ENCODE measurements around the gene LRRC3.
A peak's percentile ranks its signal among the peaks of the same experiment; 100 is the strongest.

Gene LRRC3

DNA sequence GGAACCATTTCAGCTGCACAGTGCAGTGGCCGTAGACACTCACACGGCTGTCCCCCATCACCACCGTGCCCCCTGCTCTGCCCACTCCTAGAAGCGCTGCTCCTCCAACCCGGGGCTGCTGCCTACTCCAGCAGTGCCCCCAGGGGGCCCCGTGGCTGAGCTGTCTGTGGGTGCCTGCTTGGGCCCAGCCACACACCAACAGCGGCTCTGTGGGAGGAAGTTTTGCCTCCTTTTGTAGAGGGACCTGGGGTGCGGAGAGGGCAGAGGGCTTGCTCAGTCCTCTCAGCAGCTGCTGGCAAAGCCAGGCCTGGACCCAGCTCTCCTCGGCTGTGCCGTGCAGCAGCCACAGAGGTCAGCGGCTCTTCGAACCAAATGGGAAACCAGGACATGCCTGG is 11.4 kb upstream of the LRRC3 start:
- Histone ChIP-seq H3K27ac (ENCODE audit: low read length) (no peak overlapping the region), H3K4me2 (ENCODE audit: low read depth, low read length) (no peak overlapping the region), H3K4me3 (ENCODE audit: low read length) (no peak overlapping the region), H3K27me3 (replicated peaks; ENCODE audit: insufficient read depth, low read length) (peaks cover 98% of the 10 kb centered on the region), H3K9me2 (replicated peaks; ENCODE audit: insufficient read depth, low read length) (no peaks in the 10 kb centered on the region), H3K4me1 (ENCODE audit: low read length) (no peaks in the 10 kb centered on the region), H3F3A (ENCODE audit: insufficient read depth, low read length) (no peaks in the 10 kb centered on the region), H3K79me2 (ENCODE audit: low read length) (no peaks in the 10 kb centered on the region), H4K20me1 (ENCODE audit: insufficient read depth, low read length) (no peaks in the 10 kb centered on the region), H3K36me3 (replicated peaks; ENCODE audit: insufficient read depth, low read length) (no peaks in the 10 kb centered on the region), H3K9me3 (replicated peaks; ENCODE audit: insufficient read depth, low read length) (no peaks in the 10 kb centered on the region), H2AFZ (ENCODE audit: low read length) (no peak overlapping the region), H3K9ac (ENCODE audit: low read length) (no peak overlapping the region)
- DNase-seq: no peak
- TF ChIP-seq EZH2phosphoT487 (IDR thresholded peaks at IDR 0.05; ENCODE audit: low read length): no peak
- TF ChIP-seq, protein P1, sequence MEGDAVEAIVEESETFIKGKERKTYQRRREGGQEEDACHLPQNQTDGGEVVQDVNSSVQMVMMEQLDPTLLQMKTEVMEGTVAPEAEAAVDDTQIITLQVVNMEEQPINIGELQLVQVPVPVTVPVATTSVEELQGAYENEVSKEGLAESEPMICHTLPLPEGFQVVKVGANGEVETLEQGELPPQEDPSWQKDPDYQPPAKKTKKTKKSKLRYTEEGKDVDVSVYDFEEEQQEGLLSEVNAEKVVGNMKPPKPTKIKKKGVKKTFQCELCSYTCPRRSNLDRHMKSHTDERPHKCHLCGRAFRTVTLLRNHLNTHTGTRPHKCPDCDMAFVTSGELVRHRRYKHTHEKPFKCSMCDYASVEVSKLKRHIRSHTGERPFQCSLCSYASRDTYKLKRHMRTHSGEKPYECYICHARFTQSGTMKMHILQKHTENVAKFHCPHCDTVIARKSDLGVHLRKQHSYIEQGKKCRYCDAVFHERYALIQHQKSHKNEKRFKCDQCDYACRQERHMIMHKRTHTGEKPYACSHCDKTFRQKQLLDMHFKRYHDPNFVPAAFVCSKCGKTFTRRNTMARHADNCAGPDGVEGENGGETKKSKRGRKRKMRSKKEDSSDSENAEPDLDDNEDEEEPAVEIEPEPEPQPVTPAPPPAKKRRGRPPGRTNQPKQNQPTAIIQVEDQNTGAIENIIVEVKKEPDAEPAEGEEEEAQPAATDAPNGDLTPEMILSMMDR (IDR thresholded peaks at IDR 0.05; ENCODE audit: low read length): no peak
- no peak for TF ChIP-seq EZH2 (optimal IDR thresholded peaks at IDR 0.05; ENCODE audit: low read depth, low read length)

DNA sequence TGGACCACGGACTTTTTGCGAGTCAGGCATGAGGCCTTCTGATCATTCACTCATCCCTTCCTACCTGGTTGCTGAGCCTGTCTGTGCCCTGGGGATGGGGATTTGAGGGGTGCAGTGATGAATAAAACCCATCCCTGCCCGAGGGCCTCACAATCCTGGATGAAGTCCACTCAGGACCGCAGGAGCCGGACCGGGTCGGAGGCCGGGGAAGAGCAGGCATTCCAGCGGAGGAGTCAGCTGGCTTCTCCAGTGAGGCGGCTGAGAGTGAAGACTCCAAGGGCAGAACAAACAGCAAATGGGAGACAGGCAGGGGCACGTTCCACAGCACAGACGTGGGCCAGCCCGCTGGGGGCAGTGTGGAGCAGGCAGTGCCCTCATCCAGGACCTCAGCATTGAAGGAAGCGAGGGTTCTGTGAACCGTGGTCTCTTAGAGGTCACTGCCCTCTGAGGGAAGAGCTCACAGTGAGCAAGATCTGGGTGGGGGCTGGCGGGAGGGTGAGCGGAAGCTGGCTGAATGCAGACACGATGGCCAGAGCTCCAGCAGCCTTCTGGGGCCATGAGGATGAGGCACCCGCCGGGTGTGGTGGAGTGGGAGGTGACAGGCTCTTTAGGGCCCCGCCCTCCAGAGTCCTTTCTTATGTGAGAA is 10.9 kb upstream of the LRRC3 start:
- H3K27ac ChIP-seq (ENCODE audit: low read length): no peak overlapping the region
- H3K79me2 ChIP-seq (ENCODE audit: low read length): no peaks in the 10 kb centered on the region
- H3K4me2 ChIP-seq (ENCODE audit: low read depth, low read length): no peak overlapping the region
- no peak overlapping the region for H3K4me3 ChIP-seq (ENCODE audit: low read length)
- H3K4me1 ChIP-seq (ENCODE audit: low read length): no peaks in the 10 kb centered on the region
- no peaks in the 10 kb centered on the region for H3K9me3 ChIP-seq (replicated peaks; ENCODE audit: insufficient read depth, low read length)
- no peak for DNase-seq
- H4K20me1 ChIP-seq (ENCODE audit: insufficient read depth, low read length): no peaks in the 10 kb centered on the region
- no peaks in the 10 kb centered on the region for H3F3A ChIP-seq (ENCODE audit: insufficient read depth, low read length)
- TF ChIP-seq EZH2phosphoT487 (IDR thresholded peaks at IDR 0.05; ENCODE audit: low read length): no peak
- TF ChIP-seq, protein P1 (IDR thresholded peaks at IDR 0.05; ENCODE audit: low read length): peak; percentile 50
- H2AFZ ChIP-seq (ENCODE audit: low read length): no peak overlapping the region
- no peaks in the 10 kb centered on the region for H3K36me3 ChIP-seq (replicated peaks; ENCODE audit: insufficient read depth, low read length)
- no peaks in the 10 kb centered on the region for H3K9me2 ChIP-seq (replicated peaks; ENCODE audit: insufficient read depth, low read length)
- no peak overlapping the region for H3K9ac ChIP-seq (ENCODE audit: low read length)
- H3K27me3 ChIP-seq (replicated peaks; ENCODE audit: insufficient read depth, low read length): peaks cover 98% of the 10 kb centered on the region

DNA sequence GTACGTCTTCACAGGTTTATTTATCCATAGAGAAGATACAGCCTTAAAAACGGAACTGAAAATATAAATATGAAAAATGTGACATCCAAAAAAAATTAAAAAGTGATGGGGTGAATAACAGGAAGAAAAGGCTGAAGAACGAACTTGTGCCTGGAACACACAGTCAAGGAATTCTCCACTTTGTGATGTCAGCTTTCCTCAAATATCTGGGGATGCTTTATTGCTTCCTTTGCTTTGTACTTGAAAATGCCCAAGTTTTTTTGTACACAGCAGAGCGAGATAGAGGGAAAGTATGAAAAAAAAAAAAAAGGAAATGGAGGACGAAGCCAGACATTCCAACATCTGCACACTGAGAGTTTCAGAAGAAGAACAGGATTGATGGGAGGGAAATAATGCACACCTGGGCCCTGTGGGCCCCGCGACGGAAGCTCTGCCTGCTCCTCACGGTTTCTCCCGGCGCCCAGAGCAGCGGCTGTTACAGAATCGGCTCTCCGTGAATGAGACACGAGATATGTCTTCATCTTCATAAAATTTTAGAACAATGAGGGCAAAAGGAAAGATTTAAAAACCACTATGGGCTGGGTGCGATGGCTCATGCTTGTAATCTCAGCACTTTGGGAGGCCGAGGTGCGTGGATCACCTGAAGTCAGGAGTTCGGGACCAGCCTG is 10.0 kb upstream of the LRRC3 start:
- H3K4me3 ChIP-seq (ENCODE audit: low read length): no peak overlapping the region
- H3K9ac ChIP-seq (ENCODE audit: low read length): no peak overlapping the region
- DNase-seq: no peak
- H4K20me1 ChIP-seq (ENCODE audit: insufficient read depth, low read length): no peaks in the 10 kb centered on the region
- H2AFZ ChIP-seq (ENCODE audit: low read length): no peak overlapping the region
- H3K36me3 ChIP-seq (replicated peaks; ENCODE audit: insufficient read depth, low read length): no peaks in the 10 kb centered on the region
- no peaks in the 10 kb centered on the region for H3K4me1 ChIP-seq (ENCODE audit: low read length)
- no peak overlapping the region for H3K4me2 ChIP-seq (ENCODE audit: low read depth, low read length)
- no peaks in the 10 kb centered on the region for H3F3A ChIP-seq (ENCODE audit: insufficient read depth, low read length)
- no peak for TF ChIP-seq EZH2phosphoT487 (IDR thresholded peaks at IDR 0.05; ENCODE audit: low read length)
- TF ChIP-seq, protein P1 (IDR thresholded peaks at IDR 0.05; ENCODE audit: low read length): no peak
- TF ChIP-seq EZH2 (optimal IDR thresholded peaks at IDR 0.05; ENCODE audit: low read depth, low read length): no peak
- no peaks in the 10 kb centered on the region for H3K79me2 ChIP-seq (ENCODE audit: low read length)
- H3K9me3 ChIP-seq (replicated peaks; ENCODE audit: insufficient read depth, low read length): no peaks in the 10 kb centered on the region
- H3K27me3 ChIP-seq (replicated peaks; ENCODE audit: insufficient read depth, low read length): peaks cover 100% of the 10 kb centered on the region
- H3K27ac ChIP-seq (ENCODE audit: low read length): no peak overlapping the region
- no peaks in the 10 kb centered on the region for H3K9me2 ChIP-seq (replicated peaks; ENCODE audit: insufficient read depth, low read length)

Measured in MM.1S (cell line).